OCI-LY7 (cell line): ENCODE measurements around the gene ELAVL2. TPM values are rescaled to one million over a fixed set of nuclear protein-coding genes. Genes with fewer than 3 reads are reported as not detected.

Experiments used
- BruUV-seq: library from RNA; stranded (reverse); fragments of 400-500 nt; replicated peaks from 2 replicates; lab custom pipeline; 2021; lab: Mats Ljungman, UMichigan
- CTCF ChIA-PET: fragments of 300-600 bp; sonication (Branson Sonifier 250); formaldehyde crosslinking; loops from one replicate; lab custom pipeline; 2022; ENCODE audit warnings: antibody characterized with exemption; ENCODE audit not compliant: unreplicated experiment; lab: Charles Lee
- POLR2A ChIA-PET: fragments of 300-600 bp; sonication (Branson Sonifier 250); formaldehyde crosslinking; loops from one replicate; lab custom pipeline; 2022; ENCODE audit warnings: antibody characterized with exemption; lab: Charles Lee
- DNase-seq: peaks from one replicate; pipeline ENCODE4 v3.0.0-alpha.2; 2015; ENCODE audit warnings: low spot score
- H2AFZ ChIP-seq: fragments of 200-600 bp; sonication (generic), shearing (Covaris generic); 2 replicates; pipeline ENCODE4 v1.6.1; 2014; ENCODE audit warnings: mild to moderate bottlenecking, antibody characterized with exemption, low read length, moderate library complexity
- H3K27ac ChIP-seq: fragments of 200-600 bp; sonication (generic); 2 replicates; pipeline ENCODE4 v1.5.1; 2014; ENCODE audit warnings: mixed run types, low read depth, mild to moderate bottlenecking, moderate library complexity, low read length, inconsistent platforms; ENCODE audit not compliant: poor library complexity, severe bottlenecking
- H3K36me3 ChIP-seq: fragments of 200-600 bp; sonication (generic); 2 replicates; pipeline ENCODE4 v1.6.1; 2014; ENCODE audit warnings: mild to moderate bottlenecking, antibody characterized with exemption, low read length, moderate library complexity, mixed read lengths; ENCODE audit not compliant: insufficient read depth
- H3K4me1 ChIP-seq: fragments of 200-600 bp; sonication (generic); 2 replicates; pipeline ENCODE4 v1.5.1; 2014; ENCODE audit warnings: mild to moderate bottlenecking, low read length; ENCODE audit not compliant: insufficient read depth, poor library complexity, severe bottlenecking
- H3K4me2 ChIP-seq: fragments of 200-600 bp; sonication (generic); 2 replicates; pipeline ENCODE4 v1.6.1; 2014; ENCODE audit warnings: mild to moderate bottlenecking, low read length
- H3K4me3 ChIP-seq: fragments of 200-600 bp; sonication (generic); 2 replicates; pipeline ENCODE4 v1.5.1; 2014; ENCODE audit warnings: mild to moderate bottlenecking, low read depth, low read length; ENCODE audit not compliant: poor library complexity, severe bottlenecking
- H3K79me2 ChIP-seq: fragments of 200-600 bp; sonication (generic); 2 replicates; pipeline ENCODE4 v1.6.1; 2016; ENCODE audit warnings: low read depth, mild to moderate bottlenecking, low read length, moderate library complexity, mixed read lengths; ENCODE audit not compliant: insufficient read depth
- H3K9me2 ChIP-seq: fragments of 200-600 bp; sonication (generic); 2 replicates; pipeline ENCODE4 v1.6.1; 2016; ENCODE audit warnings: mild to moderate bottlenecking, low read length, mixed read lengths; ENCODE audit not compliant: insufficient read depth
- H3K9me3 ChIP-seq: fragments of 200-600 bp; sonication (generic); 2 replicates; pipeline ENCODE4 v1.6.1; 2014; ENCODE audit warnings: mild to moderate bottlenecking, mixed run types, low read length, mixed read lengths
- H4K20me1 ChIP-seq: fragments of 200-600 bp; sonication (generic); 2 replicates; pipeline ENCODE4 v1.6.1; 2014; ENCODE audit warnings: mild to moderate bottlenecking, antibody characterized with exemption, low read length, moderate library complexity, mixed read lengths; ENCODE audit not compliant: insufficient read depth
- CTCF ChIP-seq: fragments of 200-600 bp; sonication (generic); conservative IDR thresholded peaks from 2 replicates; pipeline ENCODE4 v1.5.1; 2014; ENCODE audit warnings: mild to moderate bottlenecking, antibody characterized with exemption, low read length, moderate library complexity, mixed read lengths
- EZH2phosphoT487 ChIP-seq: fragments of 200-600 bp; sonication (generic); IDR thresholded peaks from 2 replicates; pipeline ENCODE4 v1.6.1; 2018; ENCODE audit warnings: low read depth, borderline replicate concordance, mild to moderate bottlenecking, mixed run types, antibody characterized with exemption, low read length, moderate library complexity, mixed read lengths
- intact Hi-C: fragments of 100-400 bp; cut with micrococcal nuclease; formaldehyde crosslinking; loops from one replicate; pipeline ENCODE4 v1.10.0; 2022; ENCODE audit not compliant: unreplicated experiment
- total RNA-seq, 2 experiments: library from RNA; depleted of rRNA in 1 of 2; stranded (reverse); fragments of >200 nt in 1 of 2; shearing (Covaris generic) in 1 of 2; gene quantifications; 2 replicates each; pipeline ENCODE4 v1.2.3, GENCODE V29; 2014 to 2022

Gene ELAVL2
- total RNA-seq, 2 experiments from 2014 or later: not detected

- intact Hi-C loops: no loop called here
- Histone ChIP-seq H4K20me1 (no peaks in the 10 kb centered on the region), H3K9me3 (no peaks in the 10 kb centered on the region), H3K4me1 (no peaks in the 10 kb centered on the region), H2AFZ (no peak overlapping the region), H3K9me2 (no peaks in the 10 kb centered on the region), H3K36me3 (no peaks in the 10 kb centered on the region), H3K27ac (no peak overlapping the region), H3K4me3 (no peak overlapping the region), H3K79me2 (no peaks in the 10 kb centered on the region), H3K4me2 (no peak overlapping the region)
- ChIA-PET POLR2A (no interaction called here), CTCF (no interaction called here)
- TF ChIP-seq CTCF: no peak
- no peak for TF ChIP-seq EZH2phosphoT487
- BruUV-seq: no TSS peak
- DNase-seq: no peak
Observed at GRCh38 chr9:23750808-23751207, 75.2 kb downstream of the ELAVL2 start.

- Histone ChIP-seq H3K79me2 (no peaks in the 10 kb centered on the region), H3K9me3 (no peaks in the 10 kb centered on the region), H3K4me1 (no peaks in the 10 kb centered on the region), H2AFZ (no peak overlapping the region), H4K20me1 (no peaks in the 10 kb centered on the region), H3K4me2 (no peak overlapping the region), H3K4me3 (no peak overlapping the region), H3K36me3 (no peaks in the 10 kb centered on the region), H3K27ac (no peak overlapping the region), H3K9me2 (no peaks in the 10 kb centered on the region)
- POLR2A ChIA-PET: no interaction called here
- CTCF ChIA-PET: no interaction called here
- no TSS peak for BruUV-seq
- TF ChIP-seq CTCF (no peak), EZH2phosphoT487 (no peak)
- intact Hi-C loops: no loop called here
- DNase-seq: no peak
Observed at GRCh38 chr9:23747088-23748075, 78.7 kb downstream of the ELAVL2 start.

GRCh38 chr9:23746317-23746716, 79.7 kb downstream of the ELAVL2 start:
- Histone ChIP-seq H3K9me3 (no peaks in the 10 kb centered on the region), H3K36me3 (no peaks in the 10 kb centered on the region), H3K4me1 (no peaks in the 10 kb centered on the region), H3K4me3 (no peak overlapping the region), H3K27ac (no peak overlapping the region), H2AFZ (no peak overlapping the region), H3K4me2 (no peak overlapping the region), H3K9me2 (no peaks in the 10 kb centered on the region), H4K20me1 (no peaks in the 10 kb centered on the region), H3K79me2 (no peaks in the 10 kb centered on the region)
- intact Hi-C loops: no loop called here
- POLR2A ChIA-PET: interaction anchor here (0.7 kb wide), 1 partner anchor 1513 kb away, joined by 3 read pairs; no protein-coding TSS in a partner anchor
- CTCF ChIA-PET: no interaction called here
- DNase-seq: no peak
- TF ChIP-seq EZH2phosphoT487: no peak
- TF ChIP-seq CTCF: no peak
- no TSS peak for BruUV-seq
